BLaER1 (cell line): ENCODE measurements around the gene SLC22A31.
A peak's percentile ranks its signal among the peaks of the same experiment; 100 is the strongest.

Experiments used
- H3K27ac ChIP-seq: shearing (Covaris generic); formaldehyde crosslinking; 2 replicates; pipeline ENCODE4 v1.8.1; 2022
- H3K27me3 ChIP-seq: shearing (Covaris generic); formaldehyde crosslinking; 2 replicates; pipeline ENCODE4 v1.8.1; 2022
- H3K36me3 ChIP-seq: shearing (Covaris generic); formaldehyde crosslinking; 2 replicates; pipeline ENCODE4 v1.8.1; 2022
- H3K4me1 ChIP-seq: shearing (Covaris generic); formaldehyde crosslinking; 2 replicates; pipeline ENCODE4 v1.8.1; 2022
- H3K4me2 ChIP-seq: shearing (Covaris generic); formaldehyde crosslinking; 2 replicates; pipeline ENCODE4 v1.8.1; 2022
- H3K4me3 ChIP-seq: shearing (Covaris generic); formaldehyde crosslinking; 2 replicates; pipeline ENCODE4 v1.8.1; 2022
- H3K9ac ChIP-seq: shearing (Covaris generic); formaldehyde crosslinking; 2 replicates; pipeline ENCODE4 v1.8.1; 2022
- H3K9me3 ChIP-seq: shearing (Covaris generic); formaldehyde crosslinking; 2 replicates; pipeline ENCODE4 v1.8.1; 2022
- H4K20me1 ChIP-seq: shearing (Covaris generic); formaldehyde crosslinking; 2 replicates; pipeline ENCODE4 v1.8.1; 2022
- Cebpa-rat ChIP-seq: shearing (Covaris generic); IDR thresholded peaks from 2 replicates; pipeline ENCODE4 v1.8.1; 2022

The SLC22A31 gene

DNA sequence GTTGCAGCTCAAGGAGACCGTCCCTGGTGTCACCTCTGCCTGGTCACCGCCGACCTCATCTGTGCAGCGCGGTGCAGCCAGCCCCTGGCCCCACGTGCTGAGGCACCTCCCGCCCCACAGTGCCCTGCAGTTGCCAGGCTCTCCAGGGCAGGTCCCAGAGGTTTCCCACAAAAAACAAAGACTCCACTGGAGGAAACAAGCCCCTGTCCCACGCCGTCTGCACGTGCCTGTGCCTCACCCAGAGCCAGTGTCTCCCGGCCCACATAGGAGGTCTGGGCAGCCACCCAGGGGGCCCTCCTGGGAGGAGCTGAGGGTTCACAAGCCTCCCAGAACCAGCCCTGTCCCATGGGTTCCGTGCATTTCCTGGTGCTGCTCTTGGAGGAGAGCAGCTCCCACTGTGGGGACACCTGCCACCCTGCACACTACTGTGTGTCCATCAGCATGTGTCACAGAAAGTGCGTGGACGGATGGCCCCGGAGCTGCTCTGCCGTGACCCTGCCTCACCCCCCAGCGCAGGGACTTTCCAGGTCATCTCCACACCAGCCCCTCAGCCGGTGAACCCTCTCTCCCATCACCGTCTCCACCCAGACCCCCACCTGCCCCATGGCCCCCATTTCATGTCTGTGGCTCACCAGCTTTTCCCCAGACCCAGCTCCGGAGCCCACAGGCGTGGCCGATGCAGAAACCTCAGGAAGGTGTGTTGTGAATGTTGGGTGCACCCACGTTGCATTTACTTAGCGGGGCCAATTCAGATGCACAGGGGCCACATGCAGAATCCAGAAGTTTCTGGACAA is 45.8 kb downstream of the SLC22A31 start:
- no peaks in the 10 kb centered on the region for H4K20me1 ChIP-seq
- H3K4me3 ChIP-seq: no peak overlapping the region
- H3K9ac ChIP-seq: 0 out of 2 replicates have a peak overlapping the region, but pooled peaks have one; percentile 52
- H3K27ac ChIP-seq: peak overlapping the region; percentile 60; the same call in 1 of the 2 replicates
- peaks cover 10% of the 10 kb centered on the region for H3K9me3 ChIP-seq
- H3K4me1 ChIP-seq: peaks cover 75% of the 10 kb centered on the region
- TF ChIP-seq Cebpa-rat: no peak
- peaks cover 34% of the 10 kb centered on the region for H3K36me3 ChIP-seq
- H3K27me3 ChIP-seq: peaks cover 3% of the 10 kb centered on the region; the same call in 1 of the 2 replicates
- peak overlapping the region; percentile 77 for H3K4me2 ChIP-seq

DNA sequence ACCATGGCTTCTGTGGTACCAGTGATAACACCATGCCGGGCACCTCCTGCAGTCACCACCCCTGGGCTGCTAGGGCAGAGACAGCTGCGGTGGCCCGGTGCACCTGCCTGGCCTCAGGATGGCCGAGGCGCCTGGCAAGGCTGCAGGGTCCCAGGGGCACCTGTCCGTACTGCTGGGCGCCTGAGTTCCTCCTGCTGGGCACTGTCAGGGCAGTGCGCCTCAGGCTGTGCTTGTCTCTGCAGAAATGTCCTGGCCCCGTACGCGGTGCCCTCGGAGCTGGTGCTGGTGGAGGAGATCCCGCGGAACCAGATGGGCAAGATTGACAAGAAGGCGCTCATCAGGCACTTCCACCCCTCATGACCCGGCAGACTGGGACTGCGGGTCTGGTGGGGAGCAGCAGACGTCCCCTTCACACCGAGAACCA is 46.5 kb downstream of the SLC22A31 start:
- Histone ChIP-seq H3K27ac (0 out of 2 replicates have a peak overlapping the region, but pooled peaks have one; percentile 60), H3K4me2 (peak overlapping the region; percentile 77), H3K4me3 (no peak overlapping the region), H3K4me1 (peaks cover 68% of the 10 kb centered on the region), H3K9me3 (peaks cover 17% of the 10 kb centered on the region), H3K9ac (0 out of 2 replicates have a peak overlapping the region, but pooled peaks have one; percentile 6), H3K27me3 (peaks cover 3% of the 10 kb centered on the region; the same call in 1 of the 2 replicates), H3K36me3 (peaks cover 41% of the 10 kb centered on the region), H4K20me1 (no peaks in the 10 kb centered on the region)
- TF ChIP-seq Cebpa-rat: no peak

DNA sequence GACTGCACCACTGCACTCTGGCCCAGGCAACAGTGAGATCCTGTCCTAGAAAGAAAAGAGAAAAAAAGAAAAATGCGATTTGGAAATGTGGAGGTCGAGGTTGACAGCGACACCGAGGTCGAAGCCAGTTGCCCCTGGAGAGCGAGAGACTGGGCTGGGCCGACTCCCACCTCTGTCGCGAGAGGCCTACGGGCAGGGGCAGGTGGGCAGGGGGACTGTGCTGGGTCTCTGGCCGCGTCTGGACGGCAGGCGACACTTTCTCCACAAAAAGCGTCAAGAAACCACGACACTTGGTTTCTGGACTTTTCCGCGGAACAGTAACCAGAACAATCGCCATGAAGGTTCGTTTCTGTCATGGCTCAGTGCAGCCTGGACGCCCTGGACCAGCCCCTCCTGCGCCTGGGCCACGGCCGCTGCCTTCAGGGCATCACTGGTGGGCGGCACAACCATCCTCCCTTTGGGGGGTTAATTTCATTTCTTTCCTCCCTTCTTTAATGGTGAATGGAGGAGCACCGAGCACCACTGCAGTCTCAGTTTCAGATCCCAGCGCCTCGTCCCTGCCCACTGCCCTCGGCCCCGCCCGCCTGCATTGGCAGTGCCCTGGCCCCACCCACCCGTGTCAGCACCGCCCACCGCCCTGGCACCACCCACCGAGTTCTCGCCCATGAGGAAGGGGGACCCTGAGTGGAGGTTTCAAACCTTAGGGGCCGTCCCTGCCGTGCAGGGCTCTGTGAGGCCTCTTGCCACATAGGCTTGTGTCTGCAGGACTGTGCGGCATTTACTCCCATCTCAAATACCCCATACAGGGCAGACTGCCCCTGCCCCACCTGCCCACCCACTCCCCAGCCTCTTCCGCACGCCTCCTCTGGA is 47.3 kb downstream of the SLC22A31 start:
- no peak for TF ChIP-seq Cebpa-rat
- Histone ChIP-seq H3K9me3 (peaks cover 25% of the 10 kb centered on the region), H3K4me2 (peak overlapping the region; percentile 77), H3K4me1 (peaks cover 61% of the 10 kb centered on the region), H3K27me3 (peaks cover 3% of the 10 kb centered on the region; the same call in 1 of the 2 replicates), H3K9ac (no peak overlapping the region), H4K20me1 (no peaks in the 10 kb centered on the region), H3K4me3 (no peak overlapping the region), H3K36me3 (peaks cover 49% of the 10 kb centered on the region), H3K27ac (no peak overlapping the region)

DNA sequence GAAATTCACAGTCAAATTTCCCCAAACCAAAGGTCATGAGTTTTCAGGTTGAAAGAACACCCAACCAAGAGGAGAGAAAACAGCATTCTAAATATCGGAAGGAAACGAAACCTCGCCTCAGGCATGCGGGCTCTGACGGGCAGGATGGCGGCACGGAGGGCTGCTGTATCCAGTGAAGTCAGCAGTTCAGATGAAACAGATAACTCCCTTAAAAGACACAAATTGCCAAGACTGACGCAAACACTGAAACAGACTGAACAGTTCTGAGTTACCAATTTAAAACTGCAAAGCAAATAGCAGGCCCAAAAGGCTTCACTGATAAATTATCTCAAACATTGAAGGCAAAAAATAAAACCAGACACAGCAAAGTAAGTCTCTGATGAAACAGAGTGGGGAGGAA is 49.4 kb downstream of the SLC22A31 start:
- no peak overlapping the region for H3K27ac ChIP-seq
- peaks cover 66% of the 10 kb centered on the region for H3K36me3 ChIP-seq
- H3K4me1 ChIP-seq: peaks cover 40% of the 10 kb centered on the region
- H3K27me3 ChIP-seq: peaks cover 3% of the 10 kb centered on the region; the same call in 1 of the 2 replicates
- H3K9me3 ChIP-seq: peaks cover 43% of the 10 kb centered on the region
- H3K4me2 ChIP-seq: no peak overlapping the region
- no peak for TF ChIP-seq Cebpa-rat
- H3K4me3 ChIP-seq: no peak overlapping the region
- H4K20me1 ChIP-seq: no peaks in the 10 kb centered on the region
- no peak overlapping the region for H3K9ac ChIP-seq

DNA sequence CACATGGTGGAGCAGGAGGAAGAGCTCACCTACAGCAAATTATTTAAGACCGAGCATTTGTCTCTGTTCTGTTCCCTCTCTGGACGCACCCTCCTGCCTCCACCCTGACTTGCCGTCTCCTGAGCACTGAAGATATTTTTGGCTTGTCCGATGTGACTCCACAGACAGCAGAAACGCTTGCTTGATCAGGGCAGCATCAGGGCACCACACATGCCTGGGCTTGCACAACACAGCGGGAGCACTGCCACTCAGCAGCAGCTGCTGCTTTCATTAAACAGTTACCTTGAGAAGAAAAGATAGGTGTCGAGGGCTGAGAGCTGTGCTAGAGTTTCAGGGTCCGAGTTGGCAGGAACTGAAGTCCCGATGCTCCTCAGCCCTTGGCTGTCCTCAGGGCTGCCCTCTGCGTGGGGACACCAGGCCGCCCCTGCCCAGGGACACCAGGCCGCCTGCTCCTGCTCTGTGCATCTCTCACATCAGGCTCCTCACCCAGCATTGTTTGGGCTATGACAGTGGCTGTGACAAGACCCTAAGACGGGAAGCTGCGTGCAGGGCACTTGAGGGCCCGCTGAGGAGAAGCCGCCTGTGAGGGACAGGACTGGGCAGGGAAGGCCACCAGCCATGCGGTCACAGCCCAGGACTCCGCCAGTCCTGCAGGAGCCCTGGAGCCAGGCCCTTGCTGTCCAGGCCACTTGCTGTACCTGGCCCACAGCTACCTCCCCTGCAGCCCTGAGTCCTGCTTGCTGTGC is 50.1 kb downstream of the SLC22A31 start:
- TF ChIP-seq Cebpa-rat: no peak
- Histone ChIP-seq H3K36me3 (peaks cover 73% of the 10 kb centered on the region), H3K9me3 (peaks cover 49% of the 10 kb centered on the region)

DNA sequence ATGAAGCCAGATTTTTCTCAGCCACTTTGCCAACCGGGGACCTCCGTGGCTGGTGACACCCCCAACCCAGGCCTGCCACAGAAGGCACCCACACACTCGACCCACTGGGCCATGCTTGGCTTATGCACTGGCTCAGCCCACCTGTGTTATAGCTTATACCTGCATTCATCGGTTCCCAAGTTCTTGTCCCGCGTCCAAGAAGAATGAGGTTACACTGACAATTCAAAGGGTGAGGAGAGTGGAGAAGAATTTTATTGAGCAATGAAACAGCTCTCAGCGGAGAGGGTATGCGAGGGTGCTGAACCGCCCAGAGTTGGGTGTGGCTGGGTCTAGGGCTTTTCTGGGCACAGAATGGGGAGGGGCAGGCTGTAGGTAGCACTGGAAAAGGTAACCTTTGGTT is 51.0 kb downstream of the SLC22A31 start:
- Histone ChIP-seq H3K4me1 (peaks cover 24% of the 10 kb centered on the region), H3K4me3 (no peak overlapping the region), H3K27ac (no peak overlapping the region), H3K36me3 (peaks cover 82% of the 10 kb centered on the region), H3K9me3 (peaks cover 49% of the 10 kb centered on the region), H3K27me3 (peaks cover 3% of the 10 kb centered on the region; the same call in 1 of the 2 replicates), H3K4me2 (no peak overlapping the region), H4K20me1 (no peaks in the 10 kb centered on the region), H3K9ac (no peak overlapping the region)
- no peak for TF ChIP-seq Cebpa-rat

More for the DNA sequence above, 50.1 kb downstream of the SLC22A31 start:
- Histone ChIP-seq H3K27ac (no peak overlapping the region), H3K4me3 (no peak overlapping the region), H4K20me1 (no peaks in the 10 kb centered on the region), H3K4me1 (peaks cover 33% of the 10 kb centered on the region), H3K4me2 (no peak overlapping the region), H3K9ac (no peak overlapping the region), H3K27me3 (peaks cover 3% of the 10 kb centered on the region; the same call in 1 of the 2 replicates)

DNA sequence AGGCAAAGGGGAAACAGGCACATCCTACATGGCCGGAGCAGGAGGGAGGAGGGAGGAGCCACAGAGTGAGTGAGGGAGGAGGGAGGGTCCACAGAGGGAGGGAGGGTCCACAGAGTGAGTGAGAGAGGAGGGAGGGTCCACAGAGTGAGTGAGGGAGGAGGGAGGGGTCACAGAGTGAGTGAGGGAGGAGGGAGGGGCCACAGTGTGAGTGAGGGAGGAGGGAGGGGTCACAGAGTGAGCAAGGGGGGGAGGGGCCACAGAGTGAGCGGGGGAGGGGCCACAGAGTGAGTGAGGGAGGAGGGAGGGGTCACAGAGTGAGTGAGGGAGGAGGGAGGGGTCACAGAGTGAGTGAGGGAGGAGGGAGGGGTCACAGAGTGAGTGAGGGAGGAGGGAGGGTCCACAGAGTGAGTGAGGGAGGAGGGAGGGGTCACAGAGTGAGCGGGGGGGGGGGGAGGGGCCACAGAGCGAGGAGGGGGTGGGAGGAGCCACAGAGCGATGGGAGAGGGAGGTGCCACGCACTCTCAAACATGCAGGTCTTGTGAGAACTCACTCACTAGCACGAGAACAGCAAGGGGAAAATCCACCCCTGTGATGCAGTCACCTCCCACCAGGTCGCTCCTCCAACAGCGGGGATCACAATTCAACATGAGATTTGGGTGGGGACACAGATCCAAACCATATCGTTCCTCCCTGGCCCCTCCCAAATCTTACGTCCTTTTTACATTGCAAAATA is 53.1 kb downstream of the SLC22A31 start:
- no peak overlapping the region for H3K4me3 ChIP-seq
- peaks cover 49% of the 10 kb centered on the region for H3K9me3 ChIP-seq
- no peak overlapping the region for H3K4me2 ChIP-seq
- TF ChIP-seq Cebpa-rat: no peak
- H3K9ac ChIP-seq: no peak overlapping the region
- no peaks in the 10 kb centered on the region for H4K20me1 ChIP-seq
- peaks cover 3% of the 10 kb centered on the region; the same call in 1 of the 2 replicates for H3K27me3 ChIP-seq
- peaks cover 96% of the 10 kb centered on the region for H3K36me3 ChIP-seq
- H3K4me1 ChIP-seq: peaks cover 3% of the 10 kb centered on the region
- no peak overlapping the region for H3K27ac ChIP-seq

DNA sequence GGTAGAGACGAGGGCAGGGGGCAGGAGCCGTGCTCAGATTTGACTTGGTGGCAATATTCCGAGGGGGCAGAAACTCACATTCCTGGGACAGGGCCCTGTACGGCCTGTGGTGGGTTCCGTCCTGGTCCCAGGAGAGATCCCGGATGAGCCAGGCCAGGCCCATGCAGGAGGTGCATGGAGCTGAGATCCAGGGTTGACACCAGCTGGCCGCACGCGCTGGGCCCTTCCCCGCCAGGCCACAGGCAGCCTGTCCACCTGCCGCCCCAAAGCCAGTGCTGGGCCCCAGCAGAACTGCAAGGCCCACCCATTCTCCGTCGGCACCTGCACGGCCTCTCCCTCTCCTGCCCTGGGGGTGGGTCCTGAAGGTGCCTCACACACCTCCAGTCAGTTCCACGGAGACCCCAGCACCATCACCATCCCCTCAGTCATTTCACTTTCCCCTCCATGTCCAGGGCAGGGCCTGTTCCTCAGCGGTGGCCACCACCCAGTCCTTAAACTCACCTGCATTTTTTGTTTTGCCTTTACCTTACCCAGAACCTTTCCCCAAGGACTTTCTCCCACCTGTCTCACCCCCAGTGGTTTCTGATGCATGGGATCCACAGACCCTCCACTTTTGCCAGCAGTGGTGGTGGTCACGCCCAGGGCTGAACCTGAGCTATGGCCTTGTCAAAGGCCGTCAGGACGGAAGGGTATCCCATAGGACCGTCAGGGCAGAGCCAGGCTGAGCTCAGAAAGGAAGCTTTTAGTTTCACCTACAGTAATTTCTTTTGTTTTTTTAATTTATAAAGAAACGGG is 53.9 kb downstream of the SLC22A31 start:
- H3K27ac ChIP-seq: no peak overlapping the region
- no peaks in the 10 kb centered on the region for H3K4me1 ChIP-seq
- peaks cover 49% of the 10 kb centered on the region for H3K9me3 ChIP-seq
- H3K36me3 ChIP-seq: peaks cover 96% of the 10 kb centered on the region
- H3K4me2 ChIP-seq: no peak overlapping the region
- H4K20me1 ChIP-seq: 0 out of 2 replicates have a peak, but pooled peaks cover 7% of the 10 kb centered on the region
- H3K27me3 ChIP-seq: peaks cover 3% of the 10 kb centered on the region; the same call in 1 of the 2 replicates
- H3K4me3 ChIP-seq: no peak overlapping the region
- TF ChIP-seq Cebpa-rat: no peak
- no peak overlapping the region for H3K9ac ChIP-seq
